Vagina (tissue), 2 donors: ENCODE data around the gene TMEM179. TPM values are rescaled to one million over a fixed set of nuclear protein-coding genes. Genes with fewer than 3 reads are reported as not detected.

Source experiments
- DNase-seq, 2 donors: peaks; one replicate each; pipeline ENCODE4 v3.0.0-alpha.2; 2017; ENCODE audit errors: extremely low spot score in 2 of 2
- H3K27ac ChIP-seq: fragments of 200-600 bp; sonication (generic); one replicate; pipeline ENCODE4 v1.5.1; 2019
- H3K27me3 ChIP-seq: fragments of 200-600 bp; sonication (generic); one replicate; pipeline ENCODE4 v1.5.1; 2019
- H3K36me3 ChIP-seq, 2 donors: fragments of 200-600 bp; sonication (generic); one replicate each; pipeline ENCODE4 v1.5.1; 2017 to 2019
- H3K4me1 ChIP-seq: fragments of 200-600 bp; sonication (generic); one replicate; pipeline ENCODE4 v1.5.1; 2019
- H3K4me3 ChIP-seq, 2 donors: fragments of 200-600 bp; sonication (generic); 1 replicate in 1 of 2; 2 replicates in 1 of 2; pipeline ENCODE4 v1.5.1; 2016 to 2019
- H3K9me3 ChIP-seq: fragments of 200-600 bp; sonication (generic); one replicate; pipeline ENCODE4 v1.5.1; 2019
- POLR2A ChIP-seq, 2 donors: fragments of 450-650 bp; IDR thresholded peaks; one replicate each; pipeline ENCODE4 v1.6.1; 2017; ENCODE audit warnings: antibody characterized with exemption in 2 of 2, mild to moderate bottlenecking in 2 of 2, moderate library complexity in 2 of 2
- POLR2AphosphoS5 ChIP-seq, 2 donors: sonication (generic); formaldehyde crosslinking; IDR thresholded peaks; one replicate each; pipeline ENCODE4 v1.9.0; 2017; ENCODE audit warnings: antibody characterized with exemption in 2 of 2, mild to moderate bottlenecking in 2 of 2, low read depth in 1 of 2; ENCODE audit not compliant: insufficient read depth in 1 of 2
- intact Hi-C: fragments of 100-400 bp; cut with DNase I; formaldehyde crosslinking; loops from one replicate; pipeline ENCODE4 v1.15.1; 2023
- total RNA-seq: library from RNA; depleted of rRNA; stranded (reverse); fragments of >200 nt; gene quantifications from one replicate; pipeline ENCODE4 v1.2.3, GENCODE V29; 2016
- TF ChIP-seq, protein P1 (sequence below), 3 experiments: fragments of 450-650 bp in 2 of 3; fragments of 200-600 bp in 1 of 3; sonication (generic) in 1 of 3; IDR thresholded peaks; one replicate each; pipeline ENCODE4 v1.5.1; 2017 to 2019; ENCODE audit warnings: antibody characterized with exemption in 3 of 3, mild to moderate bottlenecking in 2 of 3, moderate library complexity in 2 of 3

TMEM179 gene
- total RNA-seq, 1 donor from 2014 or later = 7.9 TPM

DNA sequence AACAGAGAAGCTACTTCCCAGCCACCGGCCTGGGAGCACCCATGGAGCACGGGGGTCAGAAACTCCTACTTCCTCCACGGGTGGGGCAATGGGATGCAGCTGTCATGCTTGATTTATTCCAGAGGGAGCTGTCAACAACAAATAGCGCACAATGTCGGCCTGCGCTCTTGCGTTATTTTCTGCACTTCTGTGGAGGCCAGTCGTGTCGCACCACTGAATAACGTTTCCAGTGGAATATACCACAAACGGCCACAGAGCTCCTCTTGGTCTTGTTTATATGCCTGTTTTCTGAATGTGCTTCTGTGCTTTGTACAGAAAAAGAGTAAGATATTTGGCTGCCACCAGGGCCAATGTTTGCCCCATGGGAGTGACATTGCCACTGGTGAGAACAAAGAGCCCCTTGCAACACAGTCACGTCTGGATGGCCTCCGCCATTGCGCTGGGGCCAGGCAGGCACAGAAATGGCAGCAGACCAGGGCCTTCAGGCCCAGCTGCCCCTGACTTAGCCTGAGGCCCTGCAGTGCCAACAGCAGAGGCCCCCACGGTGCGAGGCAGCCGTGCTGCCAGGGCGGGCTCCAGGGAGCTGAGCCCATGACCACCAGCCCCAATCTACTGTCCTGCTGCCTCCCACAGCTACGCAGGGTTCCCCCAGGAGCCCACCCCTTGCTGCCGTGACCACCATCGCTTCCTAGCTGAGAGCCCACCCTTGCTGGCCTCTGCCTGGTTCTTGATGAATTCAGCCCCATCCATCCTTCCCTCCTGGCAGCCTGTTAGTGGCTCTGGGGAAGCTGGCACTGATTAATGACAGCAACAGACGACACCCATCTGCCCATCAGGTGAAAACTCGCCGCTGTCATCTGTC is 28.9 kb upstream of the TMEM179 start:
- no peak for DNase-seq

DNA sequence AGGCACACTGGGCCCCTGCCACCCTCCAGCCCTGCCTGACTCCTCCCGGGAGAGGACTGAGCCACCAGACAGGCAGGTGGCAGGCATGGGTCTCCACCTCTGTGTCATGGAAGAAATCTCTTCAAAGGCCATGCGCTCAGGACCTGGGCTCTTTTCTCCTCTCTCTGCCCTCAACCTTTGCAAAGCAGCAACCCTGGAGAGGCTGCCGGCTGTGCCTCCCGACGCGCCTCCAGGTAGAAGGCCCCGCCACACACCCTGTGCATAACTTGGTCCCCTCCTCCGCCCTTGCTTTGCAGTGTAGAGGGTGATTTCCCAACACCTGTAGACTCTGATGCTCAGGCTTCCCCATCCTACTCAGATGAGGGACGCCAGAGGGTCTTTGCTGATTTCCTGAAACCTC is 28.2 kb upstream of the TMEM179 start:
- intact Hi-C loops = no loop called here
- Histone ChIP-seq H3K27me3 (no peaks in the 10 kb centered on the region), H3K27ac (no peak overlapping the region), H3K9me3 (no peaks in the 10 kb centered on the region), H3K4me1 (no peaks in the 10 kb centered on the region), H3K4me3 (no peak overlapping the region), H3K36me3 (no peaks in the 10 kb centered on the region)
- no peak for TF ChIP-seq POLR2A (IDR thresholded peaks at IDR 0.05)
- no peak for TF ChIP-seq POLR2AphosphoS5 (IDR thresholded peaks at IDR 0.05; ENCODE audit: insufficient read depth in 1 of 2, low read depth in 1 of 2)
- TF ChIP-seq, protein P1, sequence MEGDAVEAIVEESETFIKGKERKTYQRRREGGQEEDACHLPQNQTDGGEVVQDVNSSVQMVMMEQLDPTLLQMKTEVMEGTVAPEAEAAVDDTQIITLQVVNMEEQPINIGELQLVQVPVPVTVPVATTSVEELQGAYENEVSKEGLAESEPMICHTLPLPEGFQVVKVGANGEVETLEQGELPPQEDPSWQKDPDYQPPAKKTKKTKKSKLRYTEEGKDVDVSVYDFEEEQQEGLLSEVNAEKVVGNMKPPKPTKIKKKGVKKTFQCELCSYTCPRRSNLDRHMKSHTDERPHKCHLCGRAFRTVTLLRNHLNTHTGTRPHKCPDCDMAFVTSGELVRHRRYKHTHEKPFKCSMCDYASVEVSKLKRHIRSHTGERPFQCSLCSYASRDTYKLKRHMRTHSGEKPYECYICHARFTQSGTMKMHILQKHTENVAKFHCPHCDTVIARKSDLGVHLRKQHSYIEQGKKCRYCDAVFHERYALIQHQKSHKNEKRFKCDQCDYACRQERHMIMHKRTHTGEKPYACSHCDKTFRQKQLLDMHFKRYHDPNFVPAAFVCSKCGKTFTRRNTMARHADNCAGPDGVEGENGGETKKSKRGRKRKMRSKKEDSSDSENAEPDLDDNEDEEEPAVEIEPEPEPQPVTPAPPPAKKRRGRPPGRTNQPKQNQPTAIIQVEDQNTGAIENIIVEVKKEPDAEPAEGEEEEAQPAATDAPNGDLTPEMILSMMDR (IDR thresholded peaks at IDR 0.05) = no peak
- no peak for DNase-seq

More for the DNA sequence above, 28.9 kb upstream of the TMEM179 start:
- Histone ChIP-seq H3K4me1 (no peaks in the 10 kb centered on the region), H3K27me3 (no peaks in the 10 kb centered on the region), H3K27ac (no peak overlapping the region), H3K9me3 (no peaks in the 10 kb centered on the region), H3K36me3 (no peaks in the 10 kb centered on the region), H3K4me3 (no peak overlapping the region)
- TF ChIP-seq POLR2AphosphoS5 (IDR thresholded peaks at IDR 0.05; ENCODE audit: insufficient read depth in 1 of 2, low read depth in 1 of 2) (no peak), POLR2A (IDR thresholded peaks at IDR 0.05) (no peak)
- TF ChIP-seq, protein P1 (IDR thresholded peaks at IDR 0.05) = no peak
- intact Hi-C loops = no loop called here

DNA sequence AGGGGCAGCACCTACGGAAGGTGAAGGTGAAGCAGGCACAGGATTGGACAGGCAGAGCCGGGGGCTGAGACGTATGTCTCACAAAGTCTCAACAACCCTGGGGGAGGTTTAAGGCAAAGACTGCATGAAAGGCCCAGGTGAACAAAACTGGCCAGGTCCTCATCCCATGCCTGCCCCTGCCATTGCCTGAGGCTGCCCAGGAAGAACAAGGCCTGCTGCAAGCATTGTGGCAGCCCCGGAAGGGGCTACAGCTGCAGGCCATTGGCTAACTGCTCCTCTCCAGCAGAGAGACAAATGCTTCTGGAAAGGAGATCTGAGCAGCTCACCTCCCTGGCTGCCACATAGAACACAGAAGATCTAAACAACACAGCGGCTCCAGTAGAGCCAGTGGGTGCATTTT is 20.4 kb upstream of the TMEM179 start:
- no peak for TF ChIP-seq POLR2A (IDR thresholded peaks at IDR 0.05)
- no peak for TF ChIP-seq POLR2AphosphoS5 (IDR thresholded peaks at IDR 0.05; ENCODE audit: insufficient read depth in 1 of 2, low read depth in 1 of 2)
- TF ChIP-seq, protein P1 (IDR thresholded peaks at IDR 0.05) = no peak
- H3K4me1 ChIP-seq = no peaks in the 10 kb centered on the region
- H3K36me3 ChIP-seq = no peaks in the 10 kb centered on the region
- intact Hi-C loops = no loop called here
- no peaks in the 10 kb centered on the region for H3K27me3 ChIP-seq
- no peak for DNase-seq
- no peaks in the 10 kb centered on the region for H3K9me3 ChIP-seq
- H3K27ac ChIP-seq = no peak overlapping the region
- no peak overlapping the region for H3K4me3 ChIP-seq

DNA sequence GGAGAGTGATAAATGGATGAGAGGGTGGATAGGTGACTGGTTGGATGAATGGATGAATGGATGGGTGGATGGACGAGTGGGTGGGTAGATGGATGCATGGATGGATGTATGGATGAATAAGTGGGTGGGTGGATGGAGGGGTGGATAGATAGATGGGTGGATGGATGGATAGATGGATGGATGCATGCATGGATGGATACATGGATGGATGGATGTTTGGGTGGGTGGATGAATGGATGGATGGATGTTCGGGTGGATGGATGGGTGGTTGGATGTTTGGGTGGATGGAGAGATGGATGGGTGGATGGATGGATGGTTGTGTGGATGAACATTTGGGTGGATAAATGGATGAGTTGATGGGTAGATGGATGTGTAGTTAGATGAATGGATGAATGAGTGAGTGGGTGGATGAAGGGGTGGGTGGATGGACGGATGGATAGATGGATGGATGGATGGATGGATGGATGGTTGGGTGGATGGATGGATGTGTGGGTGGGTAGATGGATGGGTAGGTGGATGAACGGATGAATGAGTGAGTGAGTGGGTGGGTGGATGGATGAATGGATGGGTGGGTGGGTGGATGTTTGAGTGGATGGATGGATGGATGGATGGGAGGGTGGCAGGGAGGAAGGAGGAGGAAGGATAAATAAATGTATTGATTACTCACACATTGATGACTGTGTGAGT is 9.7 kb upstream of the TMEM179 start:
- no peak for DNase-seq
- no peaks in the 10 kb centered on the region for H3K4me1 ChIP-seq
- no peak overlapping the region for H3K4me3 ChIP-seq
- no peaks in the 10 kb centered on the region for H3K27me3 ChIP-seq
- H3K27ac ChIP-seq = no peak overlapping the region
- no peaks in the 10 kb centered on the region for H3K9me3 ChIP-seq
- intact Hi-C loops = no loop called here
- H3K36me3 ChIP-seq = no peaks in the 10 kb centered on the region
- TF ChIP-seq, protein P1 (IDR thresholded peaks at IDR 0.05) = no peak
- TF ChIP-seq POLR2AphosphoS5 (IDR thresholded peaks at IDR 0.05; ENCODE audit: insufficient read depth in 1 of 2, low read depth in 1 of 2) (no peak), POLR2A (IDR thresholded peaks at IDR 0.05) (no peak)

DNA sequence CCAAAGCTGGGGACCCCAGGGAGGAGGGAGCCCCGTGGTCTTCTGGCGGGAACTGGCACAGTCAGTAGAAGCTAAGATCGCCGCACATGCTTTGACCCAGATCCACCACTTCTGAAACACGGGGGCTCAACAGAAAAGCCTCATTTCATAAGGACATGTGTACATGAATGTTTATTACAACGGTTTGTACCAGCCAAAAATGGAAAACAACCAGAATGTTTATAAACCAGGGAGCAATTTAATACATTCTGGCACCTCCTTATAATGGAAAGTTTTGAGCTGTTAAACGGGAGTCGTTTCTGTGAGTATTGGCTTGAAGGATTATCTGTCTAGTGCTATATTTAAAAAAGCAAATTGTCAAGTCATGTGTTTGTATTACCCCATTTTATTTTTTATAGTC is 7.3 kb upstream of the TMEM179 start:
- Histone ChIP-seq H3K27ac (no peak overlapping the region), H3K4me3 (no peak overlapping the region), H3K27me3 (no peaks in the 10 kb centered on the region), H3K9me3 (no peaks in the 10 kb centered on the region), H3K4me1 (no peaks in the 10 kb centered on the region), H3K36me3 (no peaks in the 10 kb centered on the region)
- TF ChIP-seq, protein P1 (IDR thresholded peaks at IDR 0.05) = no peak
- TF ChIP-seq POLR2A (IDR thresholded peaks at IDR 0.05) = no peak
- intact Hi-C loops = no loop called here
- DNase-seq = no peak
